ENCODE results near the gene ACOX1.

The ACOX1 gene

DNA sequence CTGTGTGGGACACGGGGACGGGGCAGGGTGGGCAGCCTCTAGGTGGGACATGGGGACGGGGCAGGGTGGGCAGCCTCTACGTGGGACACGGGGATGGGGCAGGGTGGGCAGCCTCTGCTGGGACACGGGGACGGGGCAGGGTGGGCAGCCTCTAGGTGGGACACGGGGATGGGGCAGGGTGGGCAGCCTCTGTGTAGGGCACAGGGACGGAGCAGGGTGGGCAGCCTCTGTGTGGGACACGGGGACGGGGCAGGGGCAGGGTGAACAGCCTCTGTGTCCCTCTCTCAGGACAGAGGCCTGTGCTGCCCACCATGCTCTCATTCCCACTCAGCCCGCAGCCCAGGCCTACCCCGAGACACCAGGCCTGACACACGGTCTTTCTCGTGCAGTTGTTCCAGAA, 57.4 kb downstream of the ACOX1 start:
- Histone ChIP-seq H4K20me1 (ENCODE audit: insufficient read depth) (no peaks in the 10 kb centered on the region), H2AFZ (ENCODE audit: low read depth) (no peak overlapping the region), H3K9ac (no peak overlapping the region), H3K27ac (no peak overlapping the region), H3K4me3 (IDR thresholded peaks at IDR 0.05; ENCODE audit: insufficient read depth, low read depth, low read length) (no peak overlapping the region), H3K79me2 (ENCODE audit: insufficient read depth, low read depth) (no peaks in the 10 kb centered on the region), H3K4me2 (no peak overlapping the region), H3K27me3 (ENCODE audit: insufficient read depth, low read depth) (no peaks in the 10 kb centered on the region), H3K36me3 (ENCODE audit: insufficient read depth) (no peaks in the 10 kb centered on the region), H3K4me1 (ENCODE audit: low read depth, poor library complexity, severe bottlenecking) (no peaks in the 10 kb centered on the region)
- TF ChIP-seq, protein P1, sequence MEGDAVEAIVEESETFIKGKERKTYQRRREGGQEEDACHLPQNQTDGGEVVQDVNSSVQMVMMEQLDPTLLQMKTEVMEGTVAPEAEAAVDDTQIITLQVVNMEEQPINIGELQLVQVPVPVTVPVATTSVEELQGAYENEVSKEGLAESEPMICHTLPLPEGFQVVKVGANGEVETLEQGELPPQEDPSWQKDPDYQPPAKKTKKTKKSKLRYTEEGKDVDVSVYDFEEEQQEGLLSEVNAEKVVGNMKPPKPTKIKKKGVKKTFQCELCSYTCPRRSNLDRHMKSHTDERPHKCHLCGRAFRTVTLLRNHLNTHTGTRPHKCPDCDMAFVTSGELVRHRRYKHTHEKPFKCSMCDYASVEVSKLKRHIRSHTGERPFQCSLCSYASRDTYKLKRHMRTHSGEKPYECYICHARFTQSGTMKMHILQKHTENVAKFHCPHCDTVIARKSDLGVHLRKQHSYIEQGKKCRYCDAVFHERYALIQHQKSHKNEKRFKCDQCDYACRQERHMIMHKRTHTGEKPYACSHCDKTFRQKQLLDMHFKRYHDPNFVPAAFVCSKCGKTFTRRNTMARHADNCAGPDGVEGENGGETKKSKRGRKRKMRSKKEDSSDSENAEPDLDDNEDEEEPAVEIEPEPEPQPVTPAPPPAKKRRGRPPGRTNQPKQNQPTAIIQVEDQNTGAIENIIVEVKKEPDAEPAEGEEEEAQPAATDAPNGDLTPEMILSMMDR (conservative IDR thresholded peaks at IDR 0.05; ENCODE audit: low read depth, low read length): no peak

GRCh38 chr17:75920045-75920560, 58.9 kb downstream of the ACOX1 start:
- no peak overlapping the region for H3K27ac ChIP-seq
- H3K79me2 ChIP-seq (ENCODE audit: insufficient read depth, low read depth): no peaks in the 10 kb centered on the region
- no peak overlapping the region for H3K4me3 ChIP-seq (IDR thresholded peaks at IDR 0.05; ENCODE audit: insufficient read depth, low read depth, low read length)
- TF ChIP-seq, protein P1 (conservative IDR thresholded peaks at IDR 0.05; ENCODE audit: low read depth, low read length): no peak
- H3K4me2 ChIP-seq: no peak overlapping the region
- no peak overlapping the region for H3K9ac ChIP-seq
- H3K36me3 ChIP-seq (ENCODE audit: insufficient read depth): no peaks in the 10 kb centered on the region
- no peaks in the 10 kb centered on the region for H3K4me1 ChIP-seq (ENCODE audit: low read depth, poor library complexity, severe bottlenecking)
- H4K20me1 ChIP-seq (ENCODE audit: insufficient read depth): no peaks in the 10 kb centered on the region
- H2AFZ ChIP-seq (ENCODE audit: low read depth): no peak overlapping the region
- H3K27me3 ChIP-seq (ENCODE audit: insufficient read depth, low read depth): no peaks in the 10 kb centered on the region

DNA sequence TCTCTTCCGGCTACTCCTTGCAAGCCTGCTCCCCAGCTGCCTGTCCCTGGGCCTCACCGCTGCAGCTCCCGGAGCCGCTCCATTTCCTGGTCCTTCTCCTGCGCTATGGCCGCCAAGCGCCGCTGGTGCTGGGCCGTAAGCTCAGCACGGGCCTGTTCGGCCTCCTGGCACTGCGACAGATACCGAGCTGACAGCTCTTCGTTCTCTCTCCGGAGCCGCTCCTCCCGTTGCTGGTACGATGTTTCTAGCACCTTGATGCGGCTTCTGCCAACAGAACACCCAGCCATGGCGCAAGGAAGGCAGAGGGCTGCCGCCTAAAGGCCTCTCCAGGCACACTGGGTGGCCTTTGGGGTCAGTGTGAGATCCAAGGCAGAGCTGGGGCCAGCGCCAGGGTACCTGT, 59.4 kb downstream of the ACOX1 start:
- no peak overlapping the region for H3K4me3 ChIP-seq (IDR thresholded peaks at IDR 0.05; ENCODE audit: insufficient read depth, low read depth, low read length)
- TF ChIP-seq, protein P1 (conservative IDR thresholded peaks at IDR 0.05; ENCODE audit: low read depth, low read length): no peak
- no peak overlapping the region for H3K27ac ChIP-seq

DNA sequence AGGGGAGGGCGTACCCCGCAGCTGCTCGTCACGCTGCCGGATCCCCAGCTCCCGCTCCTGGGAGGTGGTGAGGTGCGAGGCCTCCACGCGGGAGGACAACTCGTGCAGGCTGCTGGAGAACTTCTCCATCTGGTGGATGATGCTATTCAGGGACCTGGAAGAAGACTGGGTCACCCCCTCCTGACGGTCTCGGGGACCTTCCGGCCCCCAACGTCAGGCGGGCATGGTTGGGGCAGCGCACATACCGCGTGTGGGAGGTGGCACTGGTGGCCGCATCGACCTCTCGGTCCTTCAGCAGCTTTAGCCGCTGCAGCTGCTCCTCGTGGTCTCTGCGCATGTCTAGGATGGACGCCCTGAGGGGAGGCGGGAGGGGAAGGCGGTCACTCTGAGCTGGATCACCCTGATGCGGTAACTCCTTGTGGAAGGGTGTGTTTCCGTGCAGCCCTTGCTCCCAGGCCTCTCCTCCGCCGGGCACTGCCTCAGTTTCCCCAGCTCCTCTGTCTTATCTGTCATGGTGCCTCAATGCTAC, 61.0 kb downstream of the ACOX1 start:
- Histone ChIP-seq H3K79me2 (ENCODE audit: insufficient read depth, low read depth) (no peaks in the 10 kb centered on the region), H3K36me3 (ENCODE audit: insufficient read depth) (no peaks in the 10 kb centered on the region), H3K4me1 (ENCODE audit: low read depth, poor library complexity, severe bottlenecking) (peaks cover 3% of the 10 kb centered on the region), H3K27ac (no peak overlapping the region), H3K27me3 (ENCODE audit: insufficient read depth, low read depth) (no peaks in the 10 kb centered on the region), H3K9ac (no peak overlapping the region), H4K20me1 (ENCODE audit: insufficient read depth) (no peaks in the 10 kb centered on the region), H2AFZ (ENCODE audit: low read depth) (no peak overlapping the region), H3K4me2 (no peak overlapping the region), H3K4me3 (IDR thresholded peaks at IDR 0.05; ENCODE audit: insufficient read depth, low read depth, low read length) (no peak overlapping the region)
- TF ChIP-seq, protein P1 (conservative IDR thresholded peaks at IDR 0.05; ENCODE audit: low read depth, low read length): no peak

More for the DNA sequence above, 59.4 kb downstream of the ACOX1 start:
- Histone ChIP-seq H3K36me3 (ENCODE audit: insufficient read depth) (no peaks in the 10 kb centered on the region), H2AFZ (ENCODE audit: low read depth) (no peak overlapping the region), H3K79me2 (ENCODE audit: insufficient read depth, low read depth) (no peaks in the 10 kb centered on the region), H3K4me1 (ENCODE audit: low read depth, poor library complexity, severe bottlenecking) (no peaks in the 10 kb centered on the region), H3K4me2 (no peak overlapping the region), H4K20me1 (ENCODE audit: insufficient read depth) (no peaks in the 10 kb centered on the region), H3K9ac (no peak overlapping the region), H3K27me3 (ENCODE audit: insufficient read depth, low read depth) (no peaks in the 10 kb centered on the region)
